DMS153 treated with DMSO at 0.1 percent for 48 hours (cell line): ENCODE results near the gene FARP1.
A peak's percentile ranks its signal among the peaks of the same experiment; 100 is the strongest.

Experiments
- DNase-seq: peaks from one replicate; lab custom pipeline; 2025; ENCODE audit not compliant: unreplicated experiment; lab: John Stamatoyannopoulos, UW

FARP1 gene

GRCh38 chr13:98474292-98474691 is 331.4 kb downstream of the FARP1 start:
- no peak for DNase-seq

DNA sequence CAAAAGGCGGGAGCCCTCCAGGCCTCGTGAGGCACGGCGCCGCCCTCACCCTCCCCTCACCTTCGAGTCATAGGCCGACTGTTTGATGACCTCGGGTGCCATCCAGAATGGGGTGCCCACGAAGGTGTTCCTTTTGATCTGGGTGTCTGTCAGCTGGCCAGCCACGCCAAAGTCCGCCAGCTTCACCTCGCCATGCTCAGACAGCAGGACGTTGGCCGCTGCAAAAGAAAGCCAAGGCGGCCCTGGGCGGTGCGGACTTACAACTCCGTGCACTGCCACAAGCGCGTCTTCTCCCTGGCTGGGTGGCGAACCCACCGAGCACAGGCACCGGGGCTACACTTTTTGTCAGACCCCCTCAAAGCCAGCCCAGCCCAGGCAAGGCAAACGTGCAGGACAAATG is 331.9 kb downstream of the FARP1 start:
- no peak for DNase-seq

GRCh38 chr13:98475522-98475921 is 332.6 kb downstream of the FARP1 start:
- no peak for DNase-seq

DNA sequence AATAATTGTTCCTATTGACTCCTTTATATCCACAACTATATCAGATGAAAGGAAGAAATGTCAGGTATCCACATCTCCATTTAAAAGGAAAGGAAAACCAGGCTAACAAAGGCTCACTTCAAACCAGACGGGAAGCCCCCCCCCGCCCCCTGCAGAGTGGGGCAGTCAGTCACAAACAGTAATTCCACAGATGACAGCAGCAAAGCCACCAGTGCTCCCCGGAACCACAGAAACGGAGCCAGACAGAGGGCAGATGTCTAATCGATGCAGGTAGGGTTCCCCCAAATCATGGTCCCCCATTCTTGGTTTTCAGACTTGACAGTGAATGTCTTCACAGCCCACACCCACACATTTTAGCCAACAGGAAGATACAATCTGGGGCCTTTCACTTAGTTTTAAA is 333.2 kb downstream of the FARP1 start:
- DNase-seq = no peak

DNA sequence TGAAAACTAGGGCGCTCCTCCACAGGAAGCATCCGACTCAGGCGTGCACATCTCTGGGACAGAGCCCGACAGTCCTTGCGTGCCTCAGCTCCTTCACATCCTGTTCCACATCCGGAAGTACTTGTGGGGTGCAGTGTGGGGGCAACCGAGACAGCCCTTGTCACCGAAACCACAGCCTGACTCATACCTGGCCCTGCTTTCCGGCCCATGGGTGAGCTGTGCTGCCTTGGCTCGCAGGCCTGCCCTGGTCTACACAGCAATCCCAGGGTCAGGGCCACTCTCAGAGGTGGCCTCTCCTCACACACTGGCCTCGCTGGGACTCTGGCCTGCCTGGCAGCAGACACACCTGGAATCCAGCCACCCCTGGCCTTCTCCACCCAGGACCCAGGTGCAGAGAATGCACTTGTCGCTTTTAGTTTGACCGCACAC is 333.7 kb downstream of the FARP1 start:
- DNase-seq = no peak

- DNase-seq = no peak
Observed at GRCh38 chr13:98478189-98479129, 335.6 kb downstream of the FARP1 start.

DNA sequence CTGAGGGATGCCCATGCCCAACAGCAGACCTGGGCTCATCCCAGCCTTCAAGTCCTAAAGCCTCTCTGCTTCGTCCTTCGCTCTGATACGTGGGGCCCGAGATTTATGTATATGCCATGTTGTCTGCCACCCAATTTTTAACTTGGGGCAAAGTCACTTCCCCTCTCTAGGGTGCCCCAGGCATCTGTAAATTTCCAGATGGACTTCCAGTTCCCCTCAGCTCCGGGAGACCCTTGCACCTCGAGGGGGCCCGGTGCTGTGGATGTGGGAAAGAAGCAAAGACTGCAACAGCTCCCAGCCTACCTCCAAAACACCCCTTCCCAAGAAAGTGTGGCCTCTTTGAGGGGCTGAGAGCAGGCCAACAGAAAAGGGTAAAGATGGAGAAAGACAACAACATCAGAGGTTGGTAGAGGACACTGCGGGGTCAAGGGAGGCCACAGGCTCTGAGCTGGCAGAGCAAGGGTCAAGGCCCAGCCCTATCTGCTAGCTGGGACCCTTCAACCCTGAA is 336.7 kb downstream of the FARP1 start:
- no peak for DNase-seq

GRCh38 chr13:98480915-98481877 is 338.3 kb downstream of the FARP1 start:
- no peak for DNase-seq

DNA sequence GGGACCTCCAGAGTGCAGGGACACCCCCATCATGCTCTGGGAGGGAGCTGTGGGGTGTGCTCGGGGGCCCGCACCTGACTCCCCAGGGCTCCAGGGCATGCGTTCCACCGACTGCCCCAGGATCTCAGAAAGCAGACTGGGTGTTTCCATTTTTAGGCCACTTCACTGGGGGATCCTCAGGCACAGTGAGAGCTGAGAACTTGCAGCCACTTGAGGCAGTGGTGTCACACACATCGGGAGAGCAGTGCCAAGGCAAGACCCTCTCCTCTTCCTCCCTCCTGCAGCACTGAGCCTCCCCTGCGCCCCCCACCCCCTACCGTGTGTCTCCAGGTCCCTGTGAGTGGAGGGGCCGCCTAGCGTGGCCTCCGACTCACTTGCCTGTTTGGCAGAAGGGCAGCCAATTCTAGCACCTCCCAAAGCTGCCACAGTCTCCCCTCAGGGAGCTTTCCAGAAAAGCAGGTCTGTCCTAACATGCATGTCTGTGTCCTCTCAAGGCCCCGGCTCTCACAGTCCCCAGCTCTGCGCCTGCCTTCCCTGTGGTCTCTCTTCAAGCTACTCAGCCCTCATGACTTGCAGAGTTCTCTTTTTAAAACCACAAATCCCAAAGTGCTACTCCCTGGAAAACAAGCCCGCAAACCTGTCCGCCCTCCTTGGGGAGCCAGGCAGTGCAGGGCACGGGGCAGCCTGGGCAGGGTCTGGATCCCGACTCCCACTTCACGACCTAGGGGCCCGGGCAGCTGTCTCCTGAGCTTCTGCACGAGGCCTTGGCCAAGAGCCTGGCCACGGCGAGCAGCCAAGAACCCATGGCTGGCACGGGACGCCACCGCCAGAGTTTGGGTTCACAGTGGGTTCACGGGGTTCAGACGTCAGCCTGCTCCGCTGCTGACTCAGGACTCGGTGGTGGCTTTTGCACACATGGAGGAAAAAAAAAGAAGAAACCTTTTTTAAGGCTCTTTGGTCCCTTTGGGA is 339.9 kb downstream of the FARP1 start:
- no peak for DNase-seq

- no peak for DNase-seq
Observed at GRCh38 chr13:98483601-98484288, 340.9 kb downstream of the FARP1 start.

- DNase-seq = peak; percentile 39
Observed at GRCh38 chr13:98484289-98485219, 341.7 kb downstream of the FARP1 start.

- DNase-seq = no peak
Observed at GRCh38 chr13:98485561-98485960, 342.7 kb downstream of the FARP1 start.

- DNase-seq = no peak
Observed at GRCh38 chr13:98486412-98486811, 343.5 kb downstream of the FARP1 start.

DNA sequence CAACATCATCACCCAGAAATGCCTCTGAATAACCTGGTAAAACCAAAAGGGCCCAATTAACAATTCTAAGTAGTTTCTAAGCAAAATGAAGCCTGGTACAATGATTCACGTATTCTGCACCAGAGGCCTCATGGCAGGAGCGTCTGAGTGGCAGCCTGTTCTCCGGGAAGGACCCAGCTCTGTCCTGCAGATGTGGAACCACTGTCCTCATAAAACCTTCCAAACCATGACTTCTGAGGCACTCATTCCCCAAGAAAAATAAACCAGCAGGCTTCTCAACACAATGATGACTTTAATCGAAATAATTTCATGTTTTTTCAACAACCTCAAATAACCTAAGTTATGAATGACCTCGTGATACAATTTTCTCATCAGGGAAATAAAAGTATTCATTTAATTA is 344.1 kb downstream of the FARP1 start:
- no peak for DNase-seq

DNA sequence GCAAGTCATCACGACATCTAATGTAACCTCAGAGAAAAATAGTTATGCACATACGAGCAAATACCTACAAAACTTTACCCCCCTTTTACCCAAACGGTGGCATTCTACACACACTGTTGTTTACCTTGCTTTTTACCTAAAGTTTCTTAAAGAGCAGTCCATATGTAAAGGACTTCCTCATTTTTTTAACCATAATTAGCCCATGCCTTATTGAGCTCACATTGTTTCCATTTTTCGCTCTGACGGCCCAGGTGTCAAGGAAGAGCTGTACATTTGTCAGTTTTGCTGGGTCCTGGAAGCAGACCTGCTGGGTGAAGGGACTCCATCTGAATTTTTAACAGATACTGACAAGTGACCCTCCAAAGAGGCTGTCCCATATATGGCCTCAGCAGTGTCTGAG is 344.6 kb downstream of the FARP1 start:
- DNase-seq = no peak

GRCh38 chr13:98488736-98489135 is 345.8 kb downstream of the FARP1 start:
- no peak for DNase-seq

DNA sequence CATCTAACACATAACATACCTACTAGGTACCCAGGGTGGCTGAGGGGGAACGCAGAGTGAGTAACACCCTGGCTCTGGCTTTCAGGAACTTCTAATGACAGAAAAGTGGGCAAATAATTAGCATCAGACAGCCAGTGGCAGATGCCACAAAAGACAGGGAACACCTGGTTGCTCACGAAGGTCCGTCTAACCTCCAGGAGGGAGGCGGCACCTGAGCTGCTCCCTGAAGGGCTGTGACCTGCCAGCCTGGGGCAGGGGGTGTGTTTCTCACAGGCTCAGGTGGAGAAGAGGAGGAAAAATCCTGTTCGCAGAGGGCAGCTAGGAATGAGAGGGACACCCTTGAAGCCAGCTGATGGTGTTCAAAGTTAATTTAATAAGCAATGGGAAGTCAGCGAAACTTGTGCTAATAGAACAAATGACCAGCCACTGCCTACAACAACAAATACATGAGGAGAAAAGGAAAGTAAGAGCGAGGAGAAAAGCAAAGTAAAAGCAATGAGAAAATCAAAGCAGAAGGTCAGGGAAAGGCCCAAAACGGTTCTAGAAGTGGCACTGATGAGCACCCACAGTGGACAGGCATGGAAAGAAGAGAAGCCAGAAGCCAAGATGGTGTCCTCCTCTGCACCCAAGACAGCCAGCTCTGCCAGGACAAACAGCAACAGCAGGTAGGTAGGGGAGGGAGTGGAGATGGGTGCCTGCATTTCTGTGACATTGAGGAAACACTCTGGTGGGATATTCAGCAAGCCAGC is 346.7 kb downstream of the FARP1 start:
- DNase-seq = no peak
